Hepatocyte (in vitro differentiated cells): ENCODE results near the gene MBD5.

Experiments
- EZH2 ChIP-seq: fragments of 200-600 bp; sonication (generic); IDR thresholded peaks from 2 replicates; pipeline ENCODE4 v1.6.1; 2016; ENCODE audit warnings: antibody characterized with exemption, mild to moderate bottlenecking, borderline replicate concordance
- TF ChIP-seq, protein P1 (sequence below): fragments of 200-600 bp; sonication (generic); IDR thresholded peaks from 2 replicates; pipeline ENCODE4 v1.5.1; 2016; ENCODE audit warnings: antibody characterized with exemption, mild to moderate bottlenecking; ENCODE audit not compliant: poor library complexity

DNA sequence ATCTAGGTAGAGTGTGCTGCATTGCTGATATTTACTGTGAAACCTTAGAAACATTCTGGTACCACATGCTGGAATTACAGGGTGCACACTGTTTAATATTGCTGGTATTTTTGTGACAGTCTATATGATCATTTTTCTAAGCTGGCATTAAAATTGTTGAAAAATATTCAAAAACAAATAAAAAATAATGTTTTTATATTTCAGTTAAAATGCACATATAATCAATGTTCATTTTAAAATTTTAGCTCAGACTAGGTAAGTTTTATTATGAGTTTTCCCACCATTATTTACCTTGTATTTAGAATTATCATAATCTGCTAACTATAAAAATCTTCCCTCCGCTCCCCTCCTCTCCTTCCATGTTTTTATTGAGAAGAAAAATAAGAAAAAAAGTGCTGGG is 339.8 kb downstream of the MBD5 start:
- TF ChIP-seq EZH2 = no peak
- TF ChIP-seq, protein P1, sequence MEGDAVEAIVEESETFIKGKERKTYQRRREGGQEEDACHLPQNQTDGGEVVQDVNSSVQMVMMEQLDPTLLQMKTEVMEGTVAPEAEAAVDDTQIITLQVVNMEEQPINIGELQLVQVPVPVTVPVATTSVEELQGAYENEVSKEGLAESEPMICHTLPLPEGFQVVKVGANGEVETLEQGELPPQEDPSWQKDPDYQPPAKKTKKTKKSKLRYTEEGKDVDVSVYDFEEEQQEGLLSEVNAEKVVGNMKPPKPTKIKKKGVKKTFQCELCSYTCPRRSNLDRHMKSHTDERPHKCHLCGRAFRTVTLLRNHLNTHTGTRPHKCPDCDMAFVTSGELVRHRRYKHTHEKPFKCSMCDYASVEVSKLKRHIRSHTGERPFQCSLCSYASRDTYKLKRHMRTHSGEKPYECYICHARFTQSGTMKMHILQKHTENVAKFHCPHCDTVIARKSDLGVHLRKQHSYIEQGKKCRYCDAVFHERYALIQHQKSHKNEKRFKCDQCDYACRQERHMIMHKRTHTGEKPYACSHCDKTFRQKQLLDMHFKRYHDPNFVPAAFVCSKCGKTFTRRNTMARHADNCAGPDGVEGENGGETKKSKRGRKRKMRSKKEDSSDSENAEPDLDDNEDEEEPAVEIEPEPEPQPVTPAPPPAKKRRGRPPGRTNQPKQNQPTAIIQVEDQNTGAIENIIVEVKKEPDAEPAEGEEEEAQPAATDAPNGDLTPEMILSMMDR = no peak
